Sigmoid colon (tissue), 3 donors: Measurements from ENCODE around the gene ERMARD.

ENCODE experiments used
- POLR2A ChIP-seq, 2 donors: fragments of 450-650 bp; IDR thresholded peaks; one replicate each; pipeline ENCODE4 v1.6.1; 2016; ENCODE audit warnings: antibody characterized with exemption in 2 of 2, mild to moderate bottlenecking in 2 of 2, moderate library complexity in 2 of 2
- TF ChIP-seq, protein P1 (sequence below), 4 experiments: fragments of 450-650 bp in 3 of 4; fragments of 200-600 bp in 1 of 4; IDR thresholded peaks; one replicate each; pipeline ENCODE4 v1.5.1; 2016 to 2019; ENCODE audit warnings: antibody characterized with exemption in 4 of 4, mild to moderate bottlenecking in 3 of 4, moderate library complexity in 2 of 4

DNA sequence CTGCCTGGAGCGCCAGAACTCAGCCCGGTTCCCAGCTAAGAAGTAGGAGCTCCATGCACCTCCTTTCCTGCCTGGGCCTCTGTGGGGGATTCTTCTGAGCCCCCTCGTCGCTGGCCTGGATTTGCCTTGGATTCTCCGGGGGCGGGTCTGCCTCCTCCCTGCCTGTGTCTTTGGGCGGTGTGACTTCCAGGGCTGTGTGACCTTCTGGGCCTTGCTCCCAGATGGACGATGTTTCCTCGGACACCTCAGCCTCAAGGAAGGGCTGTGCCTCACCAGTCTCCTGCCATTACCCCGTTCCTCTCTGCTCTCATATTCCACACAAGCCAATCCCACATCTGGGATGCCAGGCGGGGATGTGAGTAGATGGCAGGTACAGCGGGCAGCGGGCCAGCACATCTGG, 76.8 kb downstream of the ERMARD start:
- no peak for TF ChIP-seq POLR2A (IDR thresholded peaks at IDR 0.05)
- TF ChIP-seq, protein P1, sequence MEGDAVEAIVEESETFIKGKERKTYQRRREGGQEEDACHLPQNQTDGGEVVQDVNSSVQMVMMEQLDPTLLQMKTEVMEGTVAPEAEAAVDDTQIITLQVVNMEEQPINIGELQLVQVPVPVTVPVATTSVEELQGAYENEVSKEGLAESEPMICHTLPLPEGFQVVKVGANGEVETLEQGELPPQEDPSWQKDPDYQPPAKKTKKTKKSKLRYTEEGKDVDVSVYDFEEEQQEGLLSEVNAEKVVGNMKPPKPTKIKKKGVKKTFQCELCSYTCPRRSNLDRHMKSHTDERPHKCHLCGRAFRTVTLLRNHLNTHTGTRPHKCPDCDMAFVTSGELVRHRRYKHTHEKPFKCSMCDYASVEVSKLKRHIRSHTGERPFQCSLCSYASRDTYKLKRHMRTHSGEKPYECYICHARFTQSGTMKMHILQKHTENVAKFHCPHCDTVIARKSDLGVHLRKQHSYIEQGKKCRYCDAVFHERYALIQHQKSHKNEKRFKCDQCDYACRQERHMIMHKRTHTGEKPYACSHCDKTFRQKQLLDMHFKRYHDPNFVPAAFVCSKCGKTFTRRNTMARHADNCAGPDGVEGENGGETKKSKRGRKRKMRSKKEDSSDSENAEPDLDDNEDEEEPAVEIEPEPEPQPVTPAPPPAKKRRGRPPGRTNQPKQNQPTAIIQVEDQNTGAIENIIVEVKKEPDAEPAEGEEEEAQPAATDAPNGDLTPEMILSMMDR (IDR thresholded peaks at IDR 0.05): no peak
